AG04450 (cell line): ENCODE measurements around the gene POFUT1. TPM values are rescaled to one million over a fixed set of nuclear protein-coding genes. Genes with fewer than 3 reads are reported as not detected.

ENCODE experiments used
- CTCF ChIA-PET: fragments of 300-600, 350-600 bp; formaldehyde crosslinking; extraction: SDS; loops from one replicate; lab custom pipeline; 2022; ENCODE audit warnings: antibody characterized with exemption, inconsistent platforms; lab: Charles Lee
- POLR2A ChIA-PET: fragments of 350-600 bp; formaldehyde crosslinking; extraction: SDS; loops from one replicate; lab custom pipeline; 2021; ENCODE audit warnings: antibody characterized with exemption, inconsistent platforms; lab: Yijun Ruan, JAX
- DNase-seq: peaks from one replicate; pipeline ENCODE4 v3.0.0-alpha.2; 2011; ENCODE audit warnings: low read depth, low spot score
- H3K27ac ChIP-seq: one replicate; pipeline ENCODE4 v1.5.1; 2012; ENCODE audit warnings: low read depth, low read length, control low read depth
- H3K27me3 ChIP-seq: one replicate; pipeline ENCODE4 v1.6.0; 2012; ENCODE audit warnings: low read length; ENCODE audit not compliant: control insufficient read depth, insufficient read depth
- H3K4me3 ChIP-seq: 2 replicates; pipeline ENCODE4 v1.5.1; 2011; ENCODE audit warnings: mild to moderate bottlenecking, low read depth, low read length, control low read depth
- H3K9me3 ChIP-seq: 2 replicates; pipeline ENCODE4 v1.5.1; 2012; ENCODE audit warnings: low read length; ENCODE audit not compliant: control insufficient read depth, insufficient read depth
- polyA plus RNA-seq: library from polyadenylated mRNA; depleted of rRNA; stranded (reverse); fragments of >200 nt; gene quantifications from 2 replicates; pipeline ENCODE4 v1.2.3, GENCODE V29; 2011
- TF ChIP-seq, protein P1 (sequence below): IDR thresholded peaks from 2 replicates; pipeline ENCODE4 v1.5.1; 2011; ENCODE audit warnings: low read depth, low read length, control low read depth, inconsistent platforms

Gene POFUT1
- polyA plus RNA-seq, 1 experiment: 40.2 TPM

DNA sequence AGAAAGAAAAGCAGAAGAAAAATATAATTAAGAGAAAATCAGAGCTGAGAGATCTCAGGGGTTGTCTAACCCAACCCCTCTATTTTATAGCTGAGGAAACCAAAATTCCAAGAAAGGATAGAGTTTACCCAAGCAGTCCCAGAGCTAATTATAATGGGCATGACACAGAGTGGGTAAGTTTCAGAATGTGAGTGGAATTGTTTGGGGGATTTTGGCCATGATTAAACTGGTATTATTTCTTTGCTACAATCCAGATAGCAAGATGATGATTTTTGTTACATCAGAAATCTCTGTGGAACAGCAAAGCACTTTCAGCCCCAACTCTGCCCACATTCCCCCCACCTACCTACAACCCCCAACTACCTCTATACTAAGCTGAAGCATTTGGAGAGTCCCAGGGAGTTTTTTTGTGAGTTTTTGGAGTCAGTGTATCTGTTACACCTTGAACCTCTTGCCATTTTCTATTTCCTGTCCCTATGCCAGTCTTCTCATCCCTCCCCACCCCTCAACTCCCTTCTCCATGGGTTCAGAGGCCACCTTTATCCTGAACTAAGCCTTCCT lies 24.7 kb downstream of the POFUT1 start:
- Histone ChIP-seq H3K27ac (no peak overlapping the region), H3K27me3 (no peaks in the 10 kb centered on the region), H3K4me3 (no peak overlapping the region), H3K9me3 (no peaks in the 10 kb centered on the region; the same call in 1 of the 2 replicates)
- CTCF ChIA-PET: no interaction called here
- no peak for DNase-seq
- POLR2A ChIA-PET: interaction anchor here (0.7 kb wide), 1 partner anchor 305 kb away, joined by 4 read pairs; no protein-coding TSS in a partner anchor
- TF ChIP-seq, protein P1, sequence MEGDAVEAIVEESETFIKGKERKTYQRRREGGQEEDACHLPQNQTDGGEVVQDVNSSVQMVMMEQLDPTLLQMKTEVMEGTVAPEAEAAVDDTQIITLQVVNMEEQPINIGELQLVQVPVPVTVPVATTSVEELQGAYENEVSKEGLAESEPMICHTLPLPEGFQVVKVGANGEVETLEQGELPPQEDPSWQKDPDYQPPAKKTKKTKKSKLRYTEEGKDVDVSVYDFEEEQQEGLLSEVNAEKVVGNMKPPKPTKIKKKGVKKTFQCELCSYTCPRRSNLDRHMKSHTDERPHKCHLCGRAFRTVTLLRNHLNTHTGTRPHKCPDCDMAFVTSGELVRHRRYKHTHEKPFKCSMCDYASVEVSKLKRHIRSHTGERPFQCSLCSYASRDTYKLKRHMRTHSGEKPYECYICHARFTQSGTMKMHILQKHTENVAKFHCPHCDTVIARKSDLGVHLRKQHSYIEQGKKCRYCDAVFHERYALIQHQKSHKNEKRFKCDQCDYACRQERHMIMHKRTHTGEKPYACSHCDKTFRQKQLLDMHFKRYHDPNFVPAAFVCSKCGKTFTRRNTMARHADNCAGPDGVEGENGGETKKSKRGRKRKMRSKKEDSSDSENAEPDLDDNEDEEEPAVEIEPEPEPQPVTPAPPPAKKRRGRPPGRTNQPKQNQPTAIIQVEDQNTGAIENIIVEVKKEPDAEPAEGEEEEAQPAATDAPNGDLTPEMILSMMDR: no peak

DNA sequence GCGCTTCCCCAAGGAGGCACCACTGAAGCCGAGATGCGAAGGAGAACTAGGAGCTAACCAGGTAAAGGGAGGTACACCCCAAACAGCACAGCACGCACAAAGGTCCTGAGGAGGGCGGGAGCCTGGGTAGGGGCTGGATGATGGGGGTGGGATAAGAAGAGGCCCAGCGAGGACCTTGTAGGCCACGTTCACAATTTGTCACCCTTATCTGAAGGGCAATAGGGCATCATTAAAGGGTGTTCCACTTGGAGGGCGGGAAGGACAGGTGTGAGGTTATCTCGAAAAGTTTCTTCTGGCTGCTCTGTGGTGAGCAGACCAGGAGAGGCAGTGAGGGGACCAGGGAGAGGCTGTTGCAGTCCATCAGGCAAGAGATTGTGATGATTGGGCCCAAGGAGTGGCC lies 25.6 kb downstream of the POFUT1 start:
- H3K27ac ChIP-seq: no peak overlapping the region
- CTCF ChIA-PET: no interaction called here
- TF ChIP-seq, protein P1: no peak
- POLR2A ChIA-PET: no interaction called here
- H3K4me3 ChIP-seq: no peak overlapping the region
- no peaks in the 10 kb centered on the region; the same call in 1 of the 2 replicates for H3K9me3 ChIP-seq
- no peaks in the 10 kb centered on the region for H3K27me3 ChIP-seq
- DNase-seq: no peak

DNA sequence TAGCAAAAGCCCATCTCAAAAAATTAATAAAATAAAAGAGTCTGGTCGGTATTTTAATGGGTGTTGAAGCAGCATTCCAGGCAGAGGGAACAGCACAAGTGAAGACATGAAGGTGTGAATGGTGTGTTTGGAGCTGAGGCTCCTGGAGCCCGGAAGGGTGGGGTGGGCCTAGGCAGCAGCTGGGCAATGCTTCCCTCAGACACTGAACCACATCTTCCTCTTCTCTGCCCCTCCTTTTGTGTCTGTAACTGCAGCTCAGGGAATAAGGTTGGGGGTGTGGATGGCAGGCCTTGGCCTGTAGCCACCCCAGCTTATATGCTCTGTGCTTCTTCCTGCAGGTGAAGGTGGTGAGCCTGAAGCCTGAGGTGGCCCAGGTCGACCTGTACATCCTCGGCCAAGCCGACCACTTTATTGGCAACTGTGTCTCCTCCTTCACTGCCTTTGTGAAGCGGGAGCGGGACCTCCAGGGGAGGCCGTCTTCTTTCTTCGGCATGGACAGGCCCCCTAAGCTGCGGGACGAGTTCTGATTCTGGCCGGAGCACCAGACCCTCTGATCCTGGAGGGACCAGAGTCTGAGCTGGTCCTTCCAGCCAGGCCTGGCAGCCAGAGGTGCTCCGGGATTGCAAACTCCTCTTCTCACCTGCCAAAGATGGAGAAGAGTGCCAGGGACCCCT lies 26.6 kb downstream of the POFUT1 start:
- POLR2A ChIA-PET: no interaction called here

DNA sequence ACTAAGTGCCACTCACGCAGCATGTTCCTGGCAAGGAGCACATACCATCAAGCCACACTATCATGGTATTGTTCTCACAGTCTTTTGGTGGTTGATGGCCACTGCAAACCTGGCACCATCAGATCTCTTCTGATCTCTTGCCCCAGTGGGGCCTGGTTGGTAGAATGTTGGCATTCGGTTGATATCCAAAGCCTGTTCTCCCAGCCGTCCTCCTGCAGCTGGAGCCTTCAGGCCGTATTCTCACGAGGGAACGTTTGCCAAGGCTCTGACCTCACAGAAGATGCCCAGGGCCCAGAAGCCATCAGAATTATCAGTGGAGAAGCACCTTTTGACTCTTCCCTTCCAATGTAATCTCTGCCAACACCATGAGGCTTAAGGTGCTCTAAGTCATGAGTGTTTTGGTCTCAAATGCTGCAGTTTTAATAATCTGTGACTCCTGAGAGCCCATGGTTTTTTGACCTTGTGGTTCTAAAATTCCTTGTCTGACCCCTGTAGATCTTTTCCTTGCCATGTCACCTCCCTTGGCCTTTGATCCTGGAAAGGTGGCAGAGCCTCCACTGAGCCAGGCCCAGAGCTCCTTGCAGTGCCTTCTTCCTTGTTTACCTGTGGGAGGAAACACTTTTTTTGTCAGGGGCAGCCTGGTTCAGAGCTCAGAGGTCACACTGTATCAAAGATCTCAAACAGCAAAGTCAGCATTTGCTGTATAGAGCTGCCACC lies 27.8 kb downstream of the POFUT1 start:
- H3K27me3 ChIP-seq: no peaks in the 10 kb centered on the region

More for the DNA sequence above, 26.6 kb downstream of the POFUT1 start:
- Histone ChIP-seq H3K27ac (no peak overlapping the region), H3K27me3 (no peaks in the 10 kb centered on the region), H3K9me3 (no peaks in the 10 kb centered on the region; the same call in 1 of the 2 replicates), H3K4me3 (no peak overlapping the region)
- CTCF ChIA-PET: no interaction called here
- no peak for DNase-seq
- TF ChIP-seq, protein P1: no peak

More for the DNA sequence above, 27.8 kb downstream of the POFUT1 start:
- no peak for DNase-seq
- CTCF ChIA-PET: no interaction called here
- POLR2A ChIA-PET: interaction anchor here (0.6 kb wide), 1 partner anchor 375 kb away, joined by 3 read pairs; no protein-coding TSS in a partner anchor
- Histone ChIP-seq H3K4me3 (no peak overlapping the region), H3K9me3 (no peaks in the 10 kb centered on the region; the same call in 1 of the 2 replicates), H3K27ac (no peak overlapping the region)
- TF ChIP-seq, protein P1: no peak
